Fibroblast of skin of back (primary cell): ENCODE measurements around the gene RHPN2.
"Not testable (repeated sequence)": the region's sequence is repeated elsewhere in the genome, so short reads cannot be mapped to it uniquely, and the experiment has no call there.

Experiments used
- DNase-seq: peaks from one replicate; pipeline ENCODE4 v3.0.0-alpha.2; 2013

RHPN2 gene

DNA sequence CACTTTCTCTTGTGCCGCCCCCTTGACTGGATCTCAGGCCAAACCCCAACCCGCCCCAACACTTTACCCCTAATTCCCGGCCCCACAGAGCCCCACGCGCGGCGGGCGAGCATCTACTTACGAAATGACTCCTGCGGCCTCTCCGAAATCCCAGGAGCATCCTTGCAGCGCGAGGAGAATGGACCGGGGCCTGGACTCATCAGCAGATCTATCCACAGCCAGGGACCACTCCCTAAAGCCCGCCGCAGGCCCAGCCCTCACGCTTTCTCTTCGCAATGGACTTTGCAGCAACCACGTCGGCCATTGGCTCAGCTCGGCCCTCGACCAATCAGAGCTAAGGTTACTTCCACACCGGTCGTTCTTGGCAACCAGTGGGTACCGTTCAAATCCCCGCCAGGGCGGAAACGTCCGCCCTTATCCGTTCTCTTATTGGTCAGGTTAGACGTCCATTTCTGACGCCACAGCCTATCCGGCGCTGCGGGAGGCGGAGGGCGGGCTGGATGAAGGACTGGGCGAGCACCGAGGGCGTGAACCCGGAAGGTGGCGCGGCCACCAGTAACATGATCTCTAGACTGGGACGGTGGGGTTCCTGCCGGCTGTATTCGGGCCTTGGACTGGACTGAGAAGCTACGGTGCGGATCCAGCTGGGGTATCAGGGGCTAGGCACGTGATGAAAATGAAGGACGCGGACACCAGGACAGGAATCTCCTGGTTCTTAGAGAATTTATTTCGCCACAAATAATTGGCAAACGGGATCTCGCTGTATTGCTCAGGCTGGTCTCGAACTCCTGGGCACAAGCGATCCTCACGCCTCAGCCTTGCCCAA is 92.8 kb downstream of the RHPN2 start, which contains the start of the genes CEP89 and FAAP24:
TSS of gene CEP89 (minus strand) at position 244 of the 826 bp plus-strand sequence. CDS start at position 160, 84 bp downstream.
TSS of gene FAAP24 (plus strand) at position 528 of the 826 bp plus-strand sequence. CDS start 955 bp downstream, outside the sequence.
- peak; percentile 99 for DNase-seq

DNA sequence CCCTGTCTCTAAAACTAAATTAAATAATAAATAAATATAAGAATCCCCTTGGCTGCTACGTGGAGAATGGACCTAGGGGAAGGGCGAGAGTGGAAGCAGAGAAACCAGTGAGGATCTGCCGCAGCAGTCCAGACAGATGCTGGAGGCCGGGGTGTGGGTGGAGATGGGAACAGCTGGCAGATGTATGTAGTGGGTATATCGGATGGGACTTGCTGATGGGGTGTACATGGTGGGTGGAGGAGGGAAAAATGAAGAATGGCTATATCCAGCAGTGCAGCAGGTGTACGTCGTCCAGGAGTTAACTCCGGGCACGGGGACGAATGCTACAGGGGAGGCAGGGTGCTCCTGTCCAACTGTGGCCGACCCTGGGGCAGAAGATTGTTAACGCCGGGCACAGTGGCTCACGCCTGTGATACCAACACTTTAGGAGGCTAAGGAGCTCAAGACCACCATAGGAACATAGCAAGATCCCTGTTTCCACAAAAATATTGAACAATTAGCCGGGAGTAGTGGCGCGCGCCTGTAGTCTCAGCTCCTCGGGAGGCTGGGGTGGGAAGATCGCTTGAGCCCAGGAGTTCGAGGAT is 93.6 kb downstream of the RHPN2 start:
- no peak for DNase-seq

DNA sequence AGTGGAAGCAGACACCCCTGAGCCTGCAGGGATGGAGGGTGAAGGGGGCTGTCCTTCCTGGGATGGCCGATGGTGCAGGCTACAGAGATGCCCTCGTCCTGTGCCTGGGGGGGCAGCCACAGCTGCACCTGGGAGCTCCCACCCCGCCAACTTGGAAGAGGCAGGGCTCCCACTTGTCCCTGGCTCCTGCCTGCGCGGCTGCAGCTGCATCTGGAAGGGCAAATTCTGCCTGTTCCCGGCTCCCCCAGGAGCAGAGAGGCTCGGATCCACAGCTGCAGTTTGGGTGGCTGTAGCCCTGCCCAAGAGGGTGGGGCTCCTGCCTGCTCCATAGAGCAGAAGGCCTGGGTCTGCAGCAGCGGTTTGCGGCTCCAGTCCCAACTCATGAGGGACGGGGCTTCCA is 95.1 kb downstream of the RHPN2 start:
- DNase-seq = no peak

DNA sequence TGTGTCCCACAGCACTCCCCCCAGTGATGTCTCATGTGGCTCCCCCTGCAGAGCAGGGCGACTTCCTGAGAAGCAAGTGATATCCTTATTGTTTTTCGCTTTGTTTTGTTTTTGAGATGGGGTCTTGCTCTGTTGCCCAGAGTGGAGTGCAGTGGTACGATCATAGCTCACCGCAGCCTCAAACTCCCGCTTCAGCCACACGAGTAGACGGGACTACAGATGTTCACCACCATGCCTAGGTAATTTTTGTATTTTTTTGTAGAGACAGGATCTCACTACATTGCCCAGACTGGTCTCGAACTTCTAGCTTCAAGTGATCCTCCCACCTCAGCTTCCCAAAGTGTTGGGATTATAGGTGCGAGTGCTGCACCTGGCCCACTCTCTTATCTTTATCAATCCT is 97.9 kb downstream of the RHPN2 start:
- DNase-seq = no peak

DNA sequence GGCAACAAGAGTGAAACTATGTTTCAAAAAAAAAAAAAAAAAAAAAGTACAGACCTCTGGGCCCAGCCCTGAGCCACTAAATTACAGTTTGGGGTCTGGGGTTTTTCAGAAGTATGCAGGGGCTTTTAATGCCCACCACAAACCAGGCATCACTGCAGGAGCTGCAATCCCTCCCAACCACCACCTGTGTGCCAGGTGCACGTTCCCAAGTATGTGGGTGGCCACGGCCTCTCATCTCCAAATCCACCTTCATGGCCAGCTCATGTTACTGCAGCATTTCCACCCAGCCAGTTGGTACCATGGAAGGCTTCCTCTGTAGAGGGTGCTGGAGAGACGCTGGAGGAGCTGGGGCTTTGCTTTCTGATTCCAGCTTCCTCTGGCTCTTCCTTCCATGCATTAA is 119.4 kb downstream of the RHPN2 start:
- no peak for DNase-seq

DNA sequence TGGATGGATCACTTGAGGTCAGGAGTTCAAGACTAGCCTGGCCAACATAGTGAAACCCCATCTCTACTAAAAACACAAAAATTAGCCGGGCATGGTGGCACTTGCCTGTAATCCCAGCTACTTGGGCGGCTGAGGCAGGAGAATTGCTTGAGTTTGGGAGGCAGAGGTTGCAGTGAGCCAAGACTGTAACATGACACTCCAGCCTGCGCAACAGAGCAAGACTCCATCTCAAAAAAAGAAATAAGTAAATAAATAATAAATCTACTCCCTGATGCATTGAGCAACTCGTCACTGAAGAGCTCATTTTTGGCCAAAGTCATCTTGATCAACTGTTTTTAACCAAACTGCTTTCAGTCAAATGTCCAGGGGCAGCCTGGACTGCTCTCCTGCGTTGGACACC is 123.4 kb downstream of the RHPN2 start:
- DNase-seq = not testable (repeated sequence)

DNA sequence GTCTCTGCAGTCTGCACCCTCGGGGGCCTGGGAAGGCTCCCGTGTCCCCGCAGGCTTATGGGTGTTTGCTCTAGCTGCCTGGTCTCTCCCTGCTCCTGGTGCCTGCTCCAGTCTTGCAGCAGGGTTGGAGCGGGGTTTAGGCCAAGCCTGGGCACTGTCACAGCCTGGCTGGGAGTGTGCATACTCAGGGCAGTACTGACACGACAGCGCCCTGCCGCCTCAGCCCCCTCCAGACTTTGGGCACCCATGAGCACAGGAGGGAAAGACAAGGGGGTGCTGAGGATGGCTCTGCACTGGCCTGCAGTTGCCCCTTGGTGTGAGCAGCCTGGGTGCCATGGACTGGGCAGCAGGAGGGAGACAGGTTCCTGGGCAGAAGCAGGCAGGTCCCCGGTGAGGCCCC is 128.6 kb downstream of the RHPN2 start:
- no peak for DNase-seq

DNA sequence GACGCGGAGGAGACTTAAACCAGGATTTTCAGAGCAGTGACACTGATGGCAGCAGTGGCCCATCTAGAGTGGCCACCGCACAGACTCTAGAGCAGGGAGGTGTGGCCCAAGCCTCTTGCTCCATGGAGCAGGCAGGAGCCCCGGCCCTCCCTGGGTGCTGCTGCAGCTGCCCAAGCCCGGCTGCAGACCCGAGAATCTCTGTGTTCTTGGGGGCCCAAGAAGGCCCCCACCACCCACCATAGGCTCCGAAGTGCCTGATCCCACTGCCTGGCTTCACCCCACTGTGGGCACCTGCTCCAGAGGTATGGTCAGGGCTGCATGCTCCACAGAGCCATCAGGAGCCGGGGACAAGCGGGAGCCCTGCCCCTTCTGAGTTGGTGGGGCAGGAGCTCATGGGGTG is 129.1 kb downstream of the RHPN2 start:
- DNase-seq = no peak

DNA sequence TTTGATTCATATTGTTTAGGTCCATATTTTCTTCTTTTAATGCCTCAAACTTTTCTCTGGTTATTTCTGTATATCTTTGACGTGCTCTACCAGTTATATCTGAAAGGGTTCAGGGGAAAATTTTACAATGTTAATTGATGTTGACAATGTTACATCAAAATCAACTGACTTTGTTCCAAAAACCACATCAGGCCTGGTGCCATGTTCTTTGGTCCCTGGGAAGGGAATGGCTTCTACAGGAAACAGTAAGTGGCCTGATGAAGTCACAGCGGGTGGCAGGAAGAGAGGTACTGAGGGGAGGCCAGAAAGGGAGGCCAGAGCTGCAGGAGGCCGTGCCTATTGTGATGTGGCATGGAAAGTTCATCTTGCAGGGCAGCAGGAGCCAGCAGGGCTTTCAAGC is 131.1 kb downstream of the RHPN2 start:
- no peak for DNase-seq

DNA sequence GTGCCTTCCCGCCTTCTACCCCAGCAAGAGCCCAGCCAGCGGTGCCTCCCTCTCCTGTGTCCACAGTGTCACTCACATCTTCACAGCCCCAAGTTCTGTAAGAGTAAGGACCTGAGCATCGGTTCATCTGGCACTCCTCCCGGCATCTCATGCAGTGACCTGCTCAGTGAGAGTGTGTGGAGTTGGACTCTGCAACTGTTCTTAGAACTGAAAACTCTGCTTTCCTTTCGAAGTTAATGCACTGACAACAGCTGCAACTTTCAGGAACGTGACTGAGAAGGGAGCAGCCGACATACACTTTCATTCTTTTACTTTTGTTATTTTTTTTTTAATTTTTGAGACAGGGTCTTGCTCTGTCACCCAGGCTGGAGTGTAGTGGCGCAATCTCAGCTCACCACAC is 134.1 kb downstream of the RHPN2 start:
- DNase-seq = no peak

DNA sequence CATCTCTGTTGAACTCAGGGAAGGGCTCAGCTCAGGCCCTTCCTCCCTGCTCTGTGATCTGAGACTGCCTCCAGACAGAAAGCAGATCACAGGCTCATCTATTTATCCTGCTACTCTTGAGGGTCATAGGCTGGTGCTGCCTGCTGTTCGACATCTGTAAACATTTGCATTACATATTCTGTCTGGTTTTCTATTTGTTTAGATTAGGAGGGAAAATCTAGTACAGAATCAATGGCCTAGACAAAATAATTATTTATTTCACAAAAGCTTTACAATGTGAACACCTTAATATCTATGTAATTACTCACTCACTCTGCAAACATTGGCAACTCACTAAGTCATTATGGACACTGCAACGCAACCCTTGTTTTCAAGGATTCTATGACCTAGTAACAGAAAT is 135.9 kb downstream of the RHPN2 start:
- no peak for DNase-seq
